ENCODE results near the gene BHMT2. TPM values are rescaled to one million over a fixed set of nuclear protein-coding genes. Genes with fewer than 3 reads are reported as not detected.

Gene BHMT2
- polyA plus RNA-seq, 1 of the 3 experiments (the other 2 are of a cell fraction) = not detected

DNA sequence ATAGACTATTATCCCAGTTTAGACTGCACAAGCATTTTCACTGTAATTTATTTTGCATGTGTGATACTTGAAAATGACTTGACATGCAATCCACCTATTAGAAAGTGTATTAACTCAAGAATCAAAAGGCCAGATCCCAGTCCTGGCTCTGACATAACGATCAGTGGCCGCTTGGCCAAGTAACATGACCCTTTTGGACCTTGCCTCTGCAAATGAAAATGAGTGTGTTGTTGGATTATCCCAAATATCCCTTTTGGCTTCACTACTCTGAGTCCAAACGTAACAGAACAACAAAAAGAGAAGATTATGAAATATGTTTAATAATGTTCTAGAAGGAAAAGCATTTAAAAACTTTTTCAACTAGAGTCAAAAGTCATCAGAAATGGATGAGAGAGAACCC, 19.1 kb upstream of the BHMT2 start:
- H3K4me1 ChIP-seq (ENCODE audit: control insufficient read depth in 1 of 2, insufficient read depth in 2 of 2, low read depth in 1 of 2, low read length in 1 of 2) = peaks cover 0 to 9% of the 10 kb centered on the region in 2 experiments; a peak in 2 of 4 replicates
- TF ChIP-seq RFX5 (IDR thresholded peaks at IDR 0.05; ENCODE audit: low read length) (no peak), EZH2phosphoT487 (IDR thresholded peaks at IDR 0.05; ENCODE audit: borderline replicate concordance, low read depth) (no peak), ELF1 (IDR thresholded peaks at IDR 0.05) (no peak), RAD21 (IDR thresholded peaks at IDR 0.05; ENCODE audit: low read length) (no peak)
- TF ChIP-seq, protein P1, sequence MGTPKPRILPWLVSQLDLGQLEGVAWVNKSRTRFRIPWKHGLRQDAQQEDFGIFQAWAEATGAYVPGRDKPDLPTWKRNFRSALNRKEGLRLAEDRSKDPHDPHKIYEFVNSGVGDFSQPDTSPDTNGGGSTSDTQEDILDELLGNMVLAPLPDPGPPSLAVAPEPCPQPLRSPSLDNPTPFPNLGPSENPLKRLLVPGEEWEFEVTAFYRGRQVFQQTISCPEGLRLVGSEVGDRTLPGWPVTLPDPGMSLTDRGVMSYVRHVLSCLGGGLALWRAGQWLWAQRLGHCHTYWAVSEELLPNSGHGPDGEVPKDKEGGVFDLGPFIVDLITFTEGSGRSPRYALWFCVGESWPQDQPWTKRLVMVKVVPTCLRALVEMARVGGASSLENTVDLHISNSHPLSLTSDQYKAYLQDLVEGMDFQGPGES (IDR thresholded peaks at IDR 0.05; ENCODE audit: low read depth, low read length) = no peak
- TF ChIP-seq, protein P2, sequence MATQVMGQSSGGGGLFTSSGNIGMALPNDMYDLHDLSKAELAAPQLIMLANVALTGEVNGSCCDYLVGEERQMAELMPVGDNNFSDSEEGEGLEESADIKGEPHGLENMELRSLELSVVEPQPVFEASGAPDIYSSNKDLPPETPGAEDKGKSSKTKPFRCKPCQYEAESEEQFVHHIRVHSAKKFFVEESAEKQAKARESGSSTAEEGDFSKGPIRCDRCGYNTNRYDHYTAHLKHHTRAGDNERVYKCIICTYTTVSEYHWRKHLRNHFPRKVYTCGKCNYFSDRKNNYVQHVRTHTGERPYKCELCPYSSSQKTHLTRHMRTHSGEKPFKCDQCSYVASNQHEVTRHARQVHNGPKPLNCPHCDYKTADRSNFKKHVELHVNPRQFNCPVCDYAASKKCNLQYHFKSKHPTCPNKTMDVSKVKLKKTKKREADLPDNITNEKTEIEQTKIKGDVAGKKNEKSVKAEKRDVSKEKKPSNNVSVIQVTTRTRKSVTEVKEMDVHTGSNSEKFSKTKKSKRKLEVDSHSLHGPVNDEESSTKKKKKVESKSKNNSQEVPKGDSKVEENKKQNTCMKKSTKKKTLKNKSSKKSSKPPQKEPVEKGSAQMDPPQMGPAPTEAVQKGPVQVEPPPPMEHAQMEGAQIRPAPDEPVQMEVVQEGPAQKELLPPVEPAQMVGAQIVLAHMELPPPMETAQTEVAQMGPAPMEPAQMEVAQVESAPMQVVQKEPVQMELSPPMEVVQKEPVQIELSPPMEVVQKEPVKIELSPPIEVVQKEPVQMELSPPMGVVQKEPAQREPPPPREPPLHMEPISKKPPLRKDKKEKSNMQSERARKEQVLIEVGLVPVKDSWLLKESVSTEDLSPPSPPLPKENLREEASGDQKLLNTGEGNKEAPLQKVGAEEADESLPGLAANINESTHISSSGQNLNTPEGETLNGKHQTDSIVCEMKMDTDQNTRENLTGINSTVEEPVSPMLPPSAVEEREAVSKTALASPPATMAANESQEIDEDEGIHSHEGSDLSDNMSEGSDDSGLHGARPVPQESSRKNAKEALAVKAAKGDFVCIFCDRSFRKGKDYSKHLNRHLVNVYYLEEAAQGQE (IDR thresholded peaks at IDR 0.05; ENCODE audit: low read depth, low read length) = no peak
- no peaks in the 10 kb centered on the region; the same call in 1 of the 2 replicates for H3K27me3 ChIP-seq (ENCODE audit: insufficient read depth)
- H3K36me3 ChIP-seq (replicated peaks in 1 of 2; ENCODE audit: control insufficient read depth in 1 of 2, insufficient read depth in 2 of 2, low read length in 1 of 2) = no peaks in the 10 kb centered on the region
- no peaks in the 10 kb centered on the region for H3K9me2 ChIP-seq
- H4K20me1 ChIP-seq (ENCODE audit: insufficient read depth) = no peaks in the 10 kb centered on the region
- no peaks in the 10 kb centered on the region for H3K9me3 ChIP-seq
- no peak for DNase-seq
- 59% methylated on average over 3 of the region's 3 CpGs for WGBS (ENCODE audit: low lambda C conversion rate)
- H2AFZ ChIP-seq (ENCODE audit: low read depth) = no peak overlapping the region
- no peaks in the 10 kb centered on the region for H3K79me2 ChIP-seq (ENCODE audit: insufficient read depth)
- no peaks in the 10 kb centered on the region for H3F3A ChIP-seq (replicated peaks; ENCODE audit: insufficient read depth)
- POLR2A ChIA-PET = no interaction called here
- H3K27ac ChIP-seq (ENCODE audit: low read depth in 2 of 2, low read length in 1 of 2) = no peak overlapping the region
- CTCF ChIA-PET = no interaction called here
- H3K9ac ChIP-seq = no peak overlapping the region
- no peak overlapping the region for H3K4me2 ChIP-seq
- H3K4me3 ChIP-seq (ENCODE audit: low read depth in 2 of 2, low read length in 1 of 2) = no peak overlapping the region

DNA sequence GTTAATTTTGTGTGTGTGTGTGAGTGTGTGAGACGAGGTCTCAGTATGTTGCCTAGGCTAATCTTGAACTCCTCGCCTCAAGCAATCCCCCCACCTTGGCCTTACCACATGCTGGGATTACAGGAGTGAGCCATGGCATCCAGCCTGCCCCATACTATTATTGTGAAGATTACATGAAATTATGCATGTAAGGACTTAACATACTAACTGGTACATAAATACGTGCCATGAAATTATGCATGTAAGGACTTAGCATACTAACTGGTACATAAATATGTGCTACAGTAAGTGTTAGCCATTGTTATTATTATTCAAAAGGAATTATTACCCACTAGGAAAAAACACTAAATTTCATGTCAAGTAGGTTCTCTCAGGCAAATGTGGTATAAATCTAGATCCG, 16.2 kb upstream of the BHMT2 start:
- 33% methylated on average over 4 of the region's 4 CpGs for WGBS (ENCODE audit: low lambda C conversion rate)
- Histone ChIP-seq H3K9ac (no peak overlapping the region), H3K27ac (ENCODE audit: low read depth in 2 of 2, low read length in 1 of 2) (no peak overlapping the region), H3K79me2 (ENCODE audit: insufficient read depth) (no peaks in the 10 kb centered on the region), H2AFZ (ENCODE audit: low read depth) (no peak overlapping the region), H3K9me2 (no peaks in the 10 kb centered on the region), H4K20me1 (ENCODE audit: insufficient read depth) (no peaks in the 10 kb centered on the region), H3K36me3 (replicated peaks in 1 of 2; ENCODE audit: control insufficient read depth in 1 of 2, insufficient read depth in 2 of 2, low read length in 1 of 2) (no peaks in the 10 kb centered on the region), H3F3A (replicated peaks; ENCODE audit: insufficient read depth) (no peaks in the 10 kb centered on the region), H3K9me3 (no peaks in the 10 kb centered on the region), H3K27me3 (ENCODE audit: insufficient read depth) (no peaks in the 10 kb centered on the region; the same call in 1 of the 2 replicates), H3K4me1 (ENCODE audit: control insufficient read depth in 1 of 2, insufficient read depth in 2 of 2, low read depth in 1 of 2, low read length in 1 of 2) (peaks cover 0 to 4% of the 10 kb centered on the region in 2 experiments; a peak in 1 of 4 replicates), H3K4me2 (no peak overlapping the region), H3K4me3 (ENCODE audit: low read depth in 2 of 2, low read length in 1 of 2) (no peak overlapping the region)
- no peak for DNase-seq
- TF ChIP-seq RFX5 (IDR thresholded peaks at IDR 0.05; ENCODE audit: low read length) = no peak
- TF ChIP-seq CHD2 (IDR thresholded peaks at IDR 0.05; ENCODE audit: low read length, partially characterized antibody) = no peak
- TF ChIP-seq FOXM1 (IDR thresholded peaks at IDR 0.05; ENCODE audit: low read depth) = no peak
- TF ChIP-seq NRF1 (IDR thresholded peaks at IDR 0.05; ENCODE audit: low read depth, low read length) = no peak
- TF ChIP-seq, protein P3, sequence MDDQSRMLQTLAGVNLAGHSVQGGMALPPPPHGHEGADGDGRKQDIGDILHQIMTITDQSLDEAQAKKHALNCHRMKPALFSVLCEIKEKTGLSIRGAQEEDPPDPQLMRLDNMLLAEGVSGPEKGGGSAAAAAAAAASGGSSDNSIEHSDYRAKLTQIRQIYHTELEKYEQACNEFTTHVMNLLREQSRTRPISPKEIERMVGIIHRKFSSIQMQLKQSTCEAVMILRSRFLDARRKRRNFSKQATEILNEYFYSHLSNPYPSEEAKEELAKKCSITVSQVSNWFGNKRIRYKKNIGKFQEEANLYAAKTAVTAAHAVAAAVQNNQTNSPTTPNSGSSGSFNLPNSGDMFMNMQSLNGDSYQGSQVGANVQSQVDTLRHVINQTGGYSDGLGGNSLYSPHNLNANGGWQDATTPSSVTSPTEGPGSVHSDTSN (IDR thresholded peaks at IDR 0.05) = no peak
- TF ChIP-seq FOXJ3 (CRISPR knock-in tag; IDR thresholded peaks at IDR 0.05) = no peak
- TF ChIP-seq SMC3 (IDR thresholded peaks at IDR 0.05; ENCODE audit: low read depth, low read length) = no peak
- no peak for TF ChIP-seq SIN3A (IDR thresholded peaks at IDR 0.05; ENCODE audit: borderline replicate concordance, low read depth, low read length)
- TF ChIP-seq NFIC (IDR thresholded peaks at IDR 0.05; ENCODE audit: borderline replicate concordance) = no peak
- no peak for TF ChIP-seq MXI1 (IDR thresholded peaks at IDR 0.05; ENCODE audit: low read depth, low read length)
- CTCF ChIA-PET = interaction anchor here (1.1 kb wide), 1 partner anchor 28 kb away, joined by 4 read pairs; no protein-coding TSS in a partner anchor
- POLR2A ChIA-PET = no interaction called here

Measured in SK-N-SH (cell line).